IPS-15b (cell line): ENCODE data around the gene ZBTB5.

Experiments
- H3K27me3 ChIP-seq: one replicate; pipeline ENCODE4 v1.6.1; 2013; ENCODE audit warnings: low read length; ENCODE audit not compliant: control insufficient read depth, insufficient read depth
- H3K36me3 ChIP-seq: one replicate; pipeline ENCODE4 v1.6.1; 2013; ENCODE audit warnings: low read length; ENCODE audit not compliant: control insufficient read depth, insufficient read depth
- H3K4me1 ChIP-seq: one replicate; pipeline ENCODE4 v1.6.1; 2013; ENCODE audit warnings: mild to moderate bottlenecking, low read length; ENCODE audit not compliant: control insufficient read depth, insufficient read depth
- H3K4me3 ChIP-seq: one replicate; pipeline ENCODE4 v1.5.1; 2013; ENCODE audit warnings: low read depth, low read length
- H3K9ac ChIP-seq: one replicate; pipeline ENCODE4 v1.6.1; 2013; ENCODE audit warnings: low read depth, mild to moderate bottlenecking, low read length
- H3K9me3 ChIP-seq: one replicate; pipeline ENCODE4 v1.6.1; 2013; ENCODE audit warnings: mild to moderate bottlenecking, low read length; ENCODE audit not compliant: control insufficient read depth, insufficient read depth

The ZBTB5 gene

DNA sequence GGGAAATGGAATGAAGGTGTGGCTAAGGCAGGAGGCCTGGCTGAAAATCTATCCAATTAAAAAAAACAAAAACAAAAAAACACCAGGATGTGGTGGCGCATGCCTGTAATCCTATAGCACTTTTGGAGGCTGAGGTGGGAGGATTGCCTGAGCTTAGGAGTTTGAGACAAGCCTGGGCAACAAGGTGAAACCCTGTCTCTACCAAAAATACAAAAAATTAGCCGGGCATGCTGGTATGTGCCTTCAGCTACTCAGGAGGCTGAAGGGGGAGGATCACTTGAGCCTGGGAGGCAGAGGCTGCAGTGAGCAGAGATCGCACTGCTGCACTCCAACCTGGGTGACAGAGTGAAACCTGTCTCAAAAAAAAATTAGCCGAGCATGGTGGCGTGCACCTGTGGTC is 21.7 kb downstream of the ZBTB5 start:
- Histone ChIP-seq H3K27me3 (no peaks in the 10 kb centered on the region), H3K9ac (no peak overlapping the region), H3K9me3 (no peaks in the 10 kb centered on the region), H3K4me3 (no peak overlapping the region), H3K4me1 (no peaks in the 10 kb centered on the region), H3K36me3 (peaks cover 20% of the 10 kb centered on the region)

DNA sequence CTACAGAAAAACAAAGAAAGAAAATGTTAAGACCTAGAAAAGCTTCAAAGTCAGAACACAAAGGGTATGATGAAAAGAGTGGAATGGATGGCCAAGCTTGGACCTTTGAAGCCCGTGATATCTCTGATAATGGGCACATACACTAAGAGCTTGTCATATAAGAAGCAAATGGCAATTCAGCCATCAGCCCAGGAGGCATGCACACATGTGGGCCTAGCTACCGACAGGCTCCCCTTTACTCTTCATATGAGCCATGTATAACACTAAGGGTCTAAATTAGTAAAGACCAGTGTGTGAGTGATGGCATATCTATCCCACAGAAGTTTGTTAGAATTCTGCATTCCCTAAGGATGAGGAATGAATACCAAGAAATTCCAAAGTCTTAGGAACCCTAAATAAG is 22.7 kb downstream of the ZBTB5 start:
- Histone ChIP-seq H3K9ac (no peak overlapping the region), H3K27me3 (no peaks in the 10 kb centered on the region), H3K4me3 (no peak overlapping the region), H3K4me1 (no peaks in the 10 kb centered on the region), H3K36me3 (peaks cover 23% of the 10 kb centered on the region), H3K9me3 (no peaks in the 10 kb centered on the region)

DNA sequence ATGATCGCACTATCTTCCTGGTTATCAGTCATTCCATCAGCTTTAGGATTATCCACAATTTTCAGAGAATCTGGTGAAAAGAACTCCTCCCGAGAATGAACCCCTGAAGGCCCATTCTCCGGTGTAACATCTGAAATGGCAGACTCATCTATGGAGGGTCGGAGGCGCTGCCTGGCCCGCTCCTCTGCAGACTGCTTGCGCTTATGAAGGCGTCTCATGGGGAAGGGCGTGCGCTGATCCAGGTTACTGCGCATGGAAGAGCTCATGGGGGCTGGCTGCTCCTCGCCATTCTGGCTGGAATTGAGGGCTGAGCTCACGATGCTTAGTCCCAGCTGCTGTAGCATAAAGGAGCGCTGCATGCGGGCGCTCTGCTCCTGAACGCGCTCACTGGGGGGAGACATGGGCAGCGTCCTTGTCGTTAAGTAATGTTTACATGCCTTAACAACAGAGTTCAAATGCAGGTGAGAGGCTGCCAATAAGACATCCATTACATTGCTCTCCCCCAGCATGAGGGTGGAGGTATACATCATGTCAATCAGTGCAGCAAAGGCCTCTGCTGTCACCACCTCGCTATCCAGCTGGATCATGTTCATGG is 23.4 kb downstream of the ZBTB5 start:
- H3K9me3 ChIP-seq, result no peaks in the 10 kb centered on the region
- no peak overlapping the region for H3K4me3 ChIP-seq
- H3K27me3 ChIP-seq, result no peaks in the 10 kb centered on the region
- no peaks in the 10 kb centered on the region for H3K4me1 ChIP-seq
- H3K36me3 ChIP-seq, result peaks cover 29% of the 10 kb centered on the region
- H3K9ac ChIP-seq, result no peak overlapping the region

DNA sequence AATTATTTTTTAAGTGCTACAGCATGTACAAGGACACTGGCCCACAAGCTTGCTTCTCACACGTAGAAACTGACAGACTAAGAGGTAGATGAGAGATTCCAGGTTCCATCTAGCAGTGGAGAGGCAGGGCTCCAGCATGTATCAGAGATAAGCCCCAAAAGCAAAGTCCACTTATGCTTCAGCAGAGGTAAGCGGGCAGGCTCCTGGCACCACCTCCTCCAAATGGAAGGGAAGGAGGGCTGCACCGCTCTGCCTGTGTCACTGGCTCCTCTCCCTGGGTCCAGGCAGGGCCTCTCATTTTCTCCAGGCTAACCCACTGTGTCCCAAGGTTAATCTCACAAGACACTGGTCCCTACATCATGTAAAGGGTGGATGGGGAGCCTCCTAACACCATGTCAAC is 26.9 kb downstream of the ZBTB5 start:
- Histone ChIP-seq H3K36me3 (peaks cover 33% of the 10 kb centered on the region), H3K4me3 (no peak overlapping the region), H3K9me3 (no peaks in the 10 kb centered on the region), H3K9ac (no peak overlapping the region), H3K27me3 (no peaks in the 10 kb centered on the region), H3K4me1 (peaks cover 12% of the 10 kb centered on the region)

DNA sequence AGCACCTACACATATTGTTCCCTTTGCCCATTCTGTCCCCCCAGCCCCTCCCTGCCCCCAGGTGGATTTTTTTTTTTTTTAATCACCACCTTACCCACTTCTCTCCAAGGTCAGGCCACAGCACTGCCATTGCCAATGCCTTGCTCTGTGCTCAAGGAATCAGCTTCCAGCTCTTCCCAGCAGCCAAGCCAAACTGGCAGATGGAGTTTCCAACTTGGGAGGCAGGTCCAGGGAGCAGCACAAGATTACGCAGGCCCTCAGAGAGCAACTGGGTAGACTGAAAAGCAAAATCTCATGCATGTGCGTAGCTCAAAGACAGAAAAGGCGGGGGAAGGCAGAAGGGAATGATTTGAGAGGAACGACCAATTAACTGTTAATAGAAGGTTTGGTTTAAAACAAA is 27.6 kb downstream of the ZBTB5 start:
- Histone ChIP-seq H3K36me3 (peaks cover 36% of the 10 kb centered on the region), H3K4me3 (no peak overlapping the region), H3K27me3 (no peaks in the 10 kb centered on the region), H3K4me1 (peaks cover 13% of the 10 kb centered on the region), H3K9me3 (no peaks in the 10 kb centered on the region), H3K9ac (no peak overlapping the region)

DNA sequence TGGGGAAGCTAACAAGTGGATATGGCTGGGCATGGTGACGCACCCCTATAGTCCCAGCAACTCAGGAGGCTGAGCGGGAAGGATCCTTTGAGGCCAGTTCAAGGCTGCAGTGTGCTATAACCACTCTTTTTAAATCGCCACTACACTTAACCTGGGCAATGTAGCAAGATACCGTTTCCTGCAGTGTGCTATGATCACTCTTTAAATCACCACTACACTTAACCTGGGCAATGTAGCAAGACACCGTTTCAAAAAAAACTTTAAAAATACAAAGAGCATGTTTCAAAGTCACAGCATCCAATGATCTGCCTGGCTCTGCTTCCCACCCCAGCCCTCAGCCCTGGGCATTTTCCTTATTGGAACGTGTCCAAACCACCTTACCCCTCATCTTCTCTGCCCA is 28.2 kb downstream of the ZBTB5 start:
- peaks cover 36% of the 10 kb centered on the region for H3K36me3 ChIP-seq
- H3K27me3 ChIP-seq, result no peaks in the 10 kb centered on the region
- no peak overlapping the region for H3K9ac ChIP-seq
- H3K9me3 ChIP-seq, result no peaks in the 10 kb centered on the region
- peaks cover 13% of the 10 kb centered on the region for H3K4me1 ChIP-seq
- H3K4me3 ChIP-seq, result no peak overlapping the region

DNA sequence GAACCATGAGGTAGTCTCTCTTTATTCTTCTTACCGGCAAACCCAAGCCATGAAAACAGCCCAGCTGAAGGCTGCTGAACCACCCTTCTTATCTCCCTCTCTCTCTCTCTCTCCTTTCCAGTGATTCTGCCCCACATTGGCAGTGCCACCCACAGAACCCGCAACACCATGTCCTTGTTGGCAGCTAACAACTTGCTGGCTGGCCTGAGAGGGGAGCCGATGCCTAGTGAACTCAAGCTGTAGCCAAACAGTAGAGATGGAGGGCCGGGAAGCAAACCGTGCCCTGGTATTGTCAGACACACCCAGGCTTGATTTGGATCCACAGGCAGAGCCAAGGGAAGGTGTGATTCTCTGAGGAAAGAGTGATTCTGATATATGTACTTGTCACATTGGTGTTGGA is 28.7 kb downstream of the ZBTB5 start:
- no peaks in the 10 kb centered on the region for H3K27me3 ChIP-seq
- no peak overlapping the region for H3K9ac ChIP-seq
- peaks cover 36% of the 10 kb centered on the region for H3K36me3 ChIP-seq
- no peaks in the 10 kb centered on the region for H3K9me3 ChIP-seq
- H3K4me1 ChIP-seq, result peaks cover 13% of the 10 kb centered on the region
- no peak overlapping the region for H3K4me3 ChIP-seq

DNA sequence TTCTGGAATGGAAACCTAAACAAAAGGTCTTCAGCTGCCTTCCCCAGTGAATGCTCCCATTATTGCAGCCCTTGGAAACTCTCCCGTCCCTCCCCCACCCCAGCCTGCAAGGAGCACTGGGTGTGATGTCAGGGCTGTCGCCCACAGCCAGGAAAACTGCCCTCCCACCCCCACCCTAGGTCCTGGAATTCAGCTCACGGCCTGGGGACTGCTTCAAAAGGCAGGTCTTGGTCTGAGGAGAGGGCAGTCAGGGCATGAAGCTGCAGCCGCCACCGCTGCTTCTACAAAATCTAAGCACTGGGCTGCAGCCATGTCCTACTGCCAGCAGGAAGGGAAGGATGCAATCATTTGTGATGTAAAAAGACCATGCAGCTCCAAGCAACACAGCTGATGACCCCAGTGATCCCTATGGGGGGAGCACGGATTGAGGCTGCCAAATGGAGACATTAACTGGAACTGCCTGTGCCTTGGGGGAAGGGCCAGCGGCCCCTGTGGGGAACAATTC is 31.3 kb downstream of the ZBTB5 start:
- Histone ChIP-seq H3K9me3 (no peaks in the 10 kb centered on the region), H3K9ac (no peak overlapping the region), H3K4me3 (peak overlapping the region; percentile 20), H3K27me3 (no peaks in the 10 kb centered on the region), H3K4me1 (peaks cover 13% of the 10 kb centered on the region), H3K36me3 (peaks cover 47% of the 10 kb centered on the region)

DNA sequence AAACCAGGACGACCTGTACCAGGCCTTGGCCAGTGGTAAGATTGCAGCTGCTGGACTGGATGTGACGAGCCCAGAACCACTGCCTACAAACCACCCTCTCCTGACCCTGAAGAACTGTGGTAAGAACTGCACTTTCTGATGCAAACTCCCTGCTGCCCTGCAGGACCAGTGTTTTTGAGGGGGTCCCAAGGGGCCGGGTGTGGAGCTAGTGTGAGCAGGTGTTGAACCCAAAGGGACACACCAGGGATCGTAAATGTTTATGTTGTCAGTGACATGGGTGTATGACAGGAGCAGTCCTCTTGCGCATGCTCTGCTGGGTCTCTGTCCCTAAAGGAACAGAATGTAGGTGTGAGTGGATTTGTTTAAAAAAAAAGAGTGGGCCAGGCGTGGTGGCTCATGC is 33.2 kb downstream of the ZBTB5 start:
- Histone ChIP-seq H3K27me3 (no peaks in the 10 kb centered on the region), H3K9ac (no peak overlapping the region), H3K4me3 (no peak overlapping the region), H3K4me1 (peaks cover 13% of the 10 kb centered on the region), H3K36me3 (peaks cover 49% of the 10 kb centered on the region), H3K9me3 (no peaks in the 10 kb centered on the region)

DNA sequence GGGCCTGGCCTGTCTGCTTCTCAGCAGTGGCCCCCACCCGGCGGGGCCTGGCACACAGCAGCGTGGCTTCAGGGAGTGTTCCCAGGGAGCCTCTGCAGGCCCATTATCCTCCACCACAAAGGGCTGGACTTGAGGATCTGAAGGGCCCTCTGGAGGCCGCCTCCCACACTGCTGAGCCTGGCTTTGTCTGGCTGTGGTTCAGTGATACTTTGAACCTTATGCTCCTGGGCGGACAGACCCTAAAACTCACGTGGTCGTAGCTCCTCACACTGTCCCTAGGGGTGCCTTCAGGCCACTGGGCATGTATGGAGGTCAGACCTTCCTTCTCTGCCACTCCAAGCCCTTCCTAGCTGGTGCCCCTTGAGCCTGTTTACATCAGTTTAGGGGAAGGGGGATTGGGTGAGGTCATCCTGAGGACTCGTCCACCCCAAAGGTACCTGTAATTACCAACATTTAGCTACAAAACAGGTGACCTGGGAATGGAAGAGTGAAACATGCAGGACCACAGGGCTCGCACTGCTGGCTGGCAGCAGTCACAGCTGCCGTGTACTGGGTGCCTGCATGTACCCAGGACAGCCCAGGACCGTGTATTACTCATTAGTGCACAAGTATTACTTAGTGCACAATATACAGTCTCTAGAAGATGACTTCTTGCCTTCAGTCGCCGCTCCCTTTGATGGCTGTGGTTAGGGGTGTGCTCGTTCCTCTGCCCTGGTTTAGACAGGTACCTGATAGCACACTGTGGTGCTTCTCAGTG is 34.2 kb downstream of the ZBTB5 start:
- no peak overlapping the region for H3K9ac ChIP-seq
- H3K36me3 ChIP-seq, result peaks cover 47% of the 10 kb centered on the region

DNA sequence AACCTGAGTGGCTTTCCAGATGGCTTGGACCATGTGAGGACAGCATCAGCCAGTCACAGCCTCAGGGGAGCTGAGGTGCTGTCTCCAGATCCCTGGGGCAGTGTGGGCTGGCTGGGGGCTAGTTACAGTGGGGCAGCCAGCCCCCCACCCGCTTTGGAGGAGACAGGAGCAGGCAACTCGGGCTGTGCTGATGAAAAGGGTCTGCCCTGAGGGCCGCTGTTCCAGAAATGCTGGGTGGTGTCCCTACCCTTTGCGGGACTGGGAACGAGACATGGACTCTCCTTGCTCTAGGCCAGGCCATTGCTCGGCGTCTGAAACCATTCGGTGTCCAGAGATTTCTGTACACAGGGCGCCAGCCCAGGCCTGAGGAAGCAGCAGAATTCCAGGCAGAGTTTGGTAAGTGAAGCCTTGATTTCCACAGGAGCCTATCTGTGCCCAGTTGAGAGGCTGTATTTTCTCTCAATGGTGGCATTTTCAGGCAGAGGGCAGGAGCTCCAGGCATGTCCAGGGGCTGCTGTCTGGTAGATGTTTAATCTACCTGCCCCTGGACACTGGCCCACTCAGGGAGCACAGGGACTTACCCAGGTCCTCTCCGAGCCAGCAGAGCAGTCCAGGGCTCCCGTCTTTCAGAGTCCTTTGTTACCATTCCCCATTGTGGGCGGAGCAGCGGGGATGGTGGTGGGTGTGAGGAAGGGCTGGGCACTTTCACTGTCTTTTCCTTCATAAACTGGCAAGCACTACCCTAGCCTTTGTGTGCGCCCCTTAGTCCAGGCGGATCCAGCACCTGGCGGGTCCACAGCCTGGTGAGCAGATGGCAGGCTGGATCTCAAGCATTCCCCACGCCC is 35.6 kb downstream of the ZBTB5 start:
- Histone ChIP-seq H3K9ac (no peak overlapping the region), H3K27me3 (no peaks in the 10 kb centered on the region), H3K4me1 (peaks cover 13% of the 10 kb centered on the region), H3K4me3 (no peak overlapping the region), H3K36me3 (peaks cover 55% of the 10 kb centered on the region), H3K9me3 (no peaks in the 10 kb centered on the region)

More for the DNA sequence above, 34.2 kb downstream of the ZBTB5 start:
- no peaks in the 10 kb centered on the region for H3K27me3 ChIP-seq
- no peaks in the 10 kb centered on the region for H3K9me3 ChIP-seq
- no peak overlapping the region for H3K4me3 ChIP-seq
- H3K4me1 ChIP-seq, result peaks cover 13% of the 10 kb centered on the region
